ENCODE data around the gene KRTAP4-2. TPM values are rescaled to one million over a fixed set of nuclear protein-coding genes. Genes with fewer than 3 reads are reported as not detected.

KRTAP4-2 gene
- total and polyA plus RNA-seq, 2 of the 13 experiments (the other 11 are each of a cell fraction or from before 2014, with no cell fraction given) = not detected

- ATAC-seq (no peak), DNase-seq (ENCODE audit: low spot score) (no peak), FAIRE-seq (no peak)
- in situ Hi-C loops (cut with HindIII; ENCODE audit: extremely low pct_ligation_motif_present, low pct_unique_long_range_greater_than_20kb) (no loop called here), intact Hi-C loops (cut with micrococcal nuclease; ENCODE audit: unreplicated experiment) (no loop called here)
- ChIA-PET CTCF (ENCODE audit: low intra/inter-chr PET ratio, low total read pairs) (no interaction called here), POLR2A (no interaction called here)
- H3K79me2 ChIP-seq (ENCODE audit: insufficient read depth, low read length) = no peaks in the 10 kb centered on the region
- no peak overlapping the region for H3K4me3 ChIP-seq (replicated peaks in 1 of 3; ENCODE audit: insufficient read depth in 1 of 3, low read depth in 2 of 3, low read length in 3 of 3)
- no peak overlapping the region for H3K4me2 ChIP-seq (ENCODE audit: low read depth, low read length)
- no peaks in the 10 kb centered on the region; a peak in 1 of 5 replicates for H3K27me3 ChIP-seq (ENCODE audit: control insufficient read depth in 1 of 2, insufficient read depth in 2 of 2, low read length in 2 of 2)
- BruUV-seq (replicated peaks) = no TSS peak
- TF ChIP-seq ZNF572 (CRISPR knock-in tag; IDR thresholded peaks at IDR 0.05) (no peak), NFYC (CRISPR knock-in tag; IDR thresholded peaks at IDR 0.05) (no peak), ZFP91 (CRISPR knock-in tag; IDR thresholded peaks at IDR 0.05; ENCODE audit: borderline replicate concordance) (no peak), SYNCRIP (IDR thresholded peaks at IDR 0.05; ENCODE audit: insufficient read depth, low read depth, low read length) (no peak), SOX13 (IDR thresholded peaks at IDR 0.05) (no peak), SOX13 (CRISPR knock-in tag; conservative IDR thresholded peaks at IDR 0.05 in 1 of 2, IDR thresholded peaks at IDR 0.05 in 1 of 2) (no peak)
- H2AFZ ChIP-seq (ENCODE audit: low read length) = no peak overlapping the region
- H3K27ac ChIP-seq (ENCODE audit: extremely low read length, insufficient read depth, low read length) = no peak overlapping the region
- WGBS (ENCODE audit: low lambda C conversion rate) = 42% methylated on average over 7 of the region's 7 CpGs
- H3K9me3 ChIP-seq (ENCODE audit: low read length) = no peaks in the 10 kb centered on the region
- no peak overlapping the region for H3K9ac ChIP-seq (ENCODE audit: insufficient read depth, low read depth, low read length)
- H3K36me3 ChIP-seq (replicated peaks in 1 of 2; ENCODE audit: control insufficient read depth in 1 of 2, insufficient read depth in 2 of 2, low read length in 2 of 2) = no peaks in the 10 kb centered on the region
- no peaks in the 10 kb centered on the region for H3K4me1 ChIP-seq (ENCODE audit: insufficient read depth, low read length)
- H4K20me1 ChIP-seq (ENCODE audit: insufficient read depth, low read length) = no peaks in the 10 kb centered on the region
Measured at GRCh38 chr17:41167561-41167960, 10.5 kb downstream of the KRTAP4-2 start.

GRCh38 chr17:41163828-41164227 is 14.2 kb downstream of the KRTAP4-2 start:
- no peak overlapping the region for H3K9ac ChIP-seq (ENCODE audit: insufficient read depth, low read depth, low read length)
- no peak overlapping the region for H2AFZ ChIP-seq (ENCODE audit: low read length)
- no peaks in the 10 kb centered on the region for H3K79me2 ChIP-seq (ENCODE audit: insufficient read depth, low read length)
- H3K4me2 ChIP-seq (ENCODE audit: low read depth, low read length) = no peak overlapping the region
- in situ Hi-C loops (cut with HindIII; ENCODE audit: extremely low pct_ligation_motif_present, low pct_unique_long_range_greater_than_20kb) = no loop called here
- no TSS peak for BruUV-seq (replicated peaks)
- no peak overlapping the region for H3K27ac ChIP-seq (ENCODE audit: extremely low read length, insufficient read depth, low read length)
- ChIA-PET CTCF (ENCODE audit: low intra/inter-chr PET ratio, low total read pairs) (no interaction called here), POLR2A (no interaction called here)
- H3K4me3 ChIP-seq (replicated peaks in 1 of 3; ENCODE audit: insufficient read depth in 1 of 3, low read depth in 2 of 3, low read length in 3 of 3) = no peak overlapping the region
- intact Hi-C loops (cut with micrococcal nuclease; ENCODE audit: unreplicated experiment) = no loop called here
- H3K27me3 ChIP-seq (ENCODE audit: control insufficient read depth in 1 of 2, insufficient read depth in 2 of 2, low read length in 2 of 2) = peaks cover 2 to 3% of the 10 kb centered on the region in 2 experiments; a peak in 1 of 5 replicates
- no peaks in the 10 kb centered on the region for H3K9me3 ChIP-seq (ENCODE audit: low read length)
- FAIRE-seq = no peak
- H4K20me1 ChIP-seq (ENCODE audit: insufficient read depth, low read length) = no peaks in the 10 kb centered on the region
- no peak for ATAC-seq
- TF ChIP-seq NFE2 (CRISPR knock-in tag; IDR thresholded peaks at IDR 0.05) (no peak), ZFP36 (IDR thresholded peaks at IDR 0.05; ENCODE audit: borderline replicate concordance, low read depth, low read length, partially characterized antibody) (no peak), ZNF281 (CRISPR knock-in tag; IDR thresholded peaks at IDR 0.05; ENCODE audit: borderline replicate concordance) (no peak), MLLT10 (CRISPR knock-in tag; IDR thresholded peaks at IDR 0.05) (no peak), THAP11 (CRISPR knock-in tag; IDR thresholded peaks at IDR 0.05) (no peak)
- H3K4me1 ChIP-seq (ENCODE audit: insufficient read depth, low read length) = no peaks in the 10 kb centered on the region
- 26% methylated on average over 7 of the region's 7 CpGs for WGBS (ENCODE audit: low lambda C conversion rate)
- no peak for DNase-seq (ENCODE audit: low spot score)
- H3K36me3 ChIP-seq (replicated peaks in 1 of 2; ENCODE audit: control insufficient read depth in 1 of 2, insufficient read depth in 2 of 2, low read length in 2 of 2) = no peaks in the 10 kb centered on the region

Measured in HepG2 (cell line).